ENCODE results near the gene FBXL19. TPM values are rescaled to one million over a fixed set of nuclear protein-coding genes. Genes with fewer than 3 reads are reported as not detected.

The FBXL19 gene
- total and polyA plus RNA-seq, 2 of the 13 experiments (the other 11 are each of a cell fraction or from before 2014, with no cell fraction given), result 6.0 to 13.7 TPM

DNA sequence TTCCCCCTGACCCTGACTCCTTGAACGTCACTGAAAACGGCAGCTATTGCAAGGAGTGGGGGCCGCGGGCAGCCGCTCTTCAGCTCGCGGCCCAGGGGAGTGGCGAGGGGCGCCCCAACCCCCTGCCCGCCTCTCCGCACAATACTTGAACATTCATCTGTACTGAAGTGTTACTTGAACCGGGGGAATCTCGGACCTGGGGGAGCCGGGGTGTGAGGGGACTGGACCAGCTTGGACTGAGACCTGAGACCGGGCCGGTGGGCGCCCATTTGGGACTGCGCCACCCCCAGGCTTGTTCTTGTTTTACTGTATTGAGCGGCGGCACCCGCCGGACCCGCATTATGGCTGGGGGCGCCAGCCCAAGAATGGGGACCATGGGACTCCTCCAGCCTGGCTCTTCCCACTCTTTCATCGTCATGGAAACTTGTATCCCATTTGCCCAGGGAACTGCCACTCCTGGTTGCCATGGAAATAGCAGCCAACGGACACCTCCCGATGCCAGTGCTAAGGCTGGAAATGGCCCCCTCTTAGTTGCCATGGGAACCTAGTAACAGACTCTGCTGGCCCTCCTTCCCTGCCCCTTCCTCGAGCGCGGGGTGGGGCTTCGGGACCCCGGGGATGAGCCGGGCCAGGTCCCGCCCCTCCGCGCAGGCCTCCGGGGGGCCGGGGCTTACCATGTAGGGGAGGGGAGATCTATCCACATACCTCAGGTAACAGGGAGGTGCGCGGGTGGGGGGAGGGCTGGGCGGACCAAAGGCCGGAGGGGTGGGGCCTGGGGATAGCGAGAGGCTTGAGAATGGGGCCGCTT lies 24.7 kb downstream of the FBXL19 start (continued):
- peak; percentile 95 for TF ChIP-seq RFX1 (IDR thresholded peaks at IDR 0.05)
- TF ChIP-seq, protein P1, sequence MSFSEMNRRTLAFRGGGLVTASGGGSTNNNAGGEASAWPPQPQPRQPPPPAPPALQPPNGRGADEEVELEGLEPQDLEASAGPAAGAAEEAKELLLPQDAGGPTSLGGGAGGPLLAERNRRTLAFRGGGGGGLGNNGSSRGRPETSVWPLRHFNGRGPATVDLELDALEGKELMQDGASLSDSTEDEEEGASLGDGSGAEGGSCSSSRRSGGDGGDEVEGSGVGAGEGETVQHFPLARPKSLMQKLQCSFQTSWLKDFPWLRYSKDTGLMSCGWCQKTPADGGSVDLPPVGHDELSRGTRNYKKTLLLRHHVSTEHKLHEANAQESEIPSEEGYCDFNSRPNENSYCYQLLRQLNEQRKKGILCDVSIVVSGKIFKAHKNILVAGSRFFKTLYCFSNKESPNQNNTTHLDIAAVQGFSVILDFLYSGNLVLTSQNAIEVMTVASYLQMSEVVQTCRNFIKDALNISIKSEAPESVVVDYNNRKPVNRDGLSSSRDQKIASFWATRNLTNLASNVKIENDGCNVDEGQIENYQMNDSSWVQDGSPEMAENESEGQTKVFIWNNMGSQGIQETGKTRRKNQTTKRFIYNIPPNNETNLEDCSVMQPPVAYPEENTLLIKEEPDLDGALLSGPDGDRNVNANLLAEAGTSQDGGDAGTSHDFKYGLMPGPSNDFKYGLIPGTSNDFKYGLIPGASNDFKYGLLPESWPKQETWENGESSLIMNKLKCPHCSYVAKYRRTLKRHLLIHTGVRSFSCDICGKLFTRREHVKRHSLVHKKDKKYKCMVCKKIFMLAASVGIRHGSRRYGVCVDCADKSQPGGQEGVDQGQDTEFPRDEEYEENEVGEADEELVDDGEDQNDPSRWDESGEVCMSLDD (CRISPR knock-in tag; IDR thresholded peaks at IDR 0.05; ENCODE audit: borderline replicate concordance), result no peak
- TF ChIP-seq REL (CRISPR knock-in tag; conservative IDR thresholded peaks at IDR 0.05), result 0 out of 2 replicates have a peak, but pooled peaks have one; percentile 21
- TF ChIP-seq, protein P2, sequence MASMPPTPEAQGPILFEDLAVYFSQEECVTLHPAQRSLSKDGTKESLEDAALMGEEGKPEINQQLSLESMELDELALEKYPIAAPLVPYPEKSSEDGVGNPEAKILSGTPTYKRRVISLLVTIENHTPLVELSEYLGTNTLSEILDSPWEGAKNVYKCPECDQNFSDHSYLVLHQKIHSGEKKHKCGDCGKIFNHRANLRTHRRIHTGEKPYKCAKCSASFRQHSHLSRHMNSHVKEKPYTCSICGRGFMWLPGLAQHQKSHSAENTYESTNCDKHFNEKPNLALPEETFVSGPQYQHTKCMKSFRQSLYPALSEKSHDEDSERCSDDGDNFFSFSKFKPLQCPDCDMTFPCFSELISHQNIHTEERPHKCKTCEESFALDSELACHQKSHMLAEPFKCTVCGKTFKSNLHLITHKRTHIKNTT (CRISPR knock-in tag; IDR thresholded peaks at IDR 0.05), result no peak
- TF ChIP-seq, protein P3, sequence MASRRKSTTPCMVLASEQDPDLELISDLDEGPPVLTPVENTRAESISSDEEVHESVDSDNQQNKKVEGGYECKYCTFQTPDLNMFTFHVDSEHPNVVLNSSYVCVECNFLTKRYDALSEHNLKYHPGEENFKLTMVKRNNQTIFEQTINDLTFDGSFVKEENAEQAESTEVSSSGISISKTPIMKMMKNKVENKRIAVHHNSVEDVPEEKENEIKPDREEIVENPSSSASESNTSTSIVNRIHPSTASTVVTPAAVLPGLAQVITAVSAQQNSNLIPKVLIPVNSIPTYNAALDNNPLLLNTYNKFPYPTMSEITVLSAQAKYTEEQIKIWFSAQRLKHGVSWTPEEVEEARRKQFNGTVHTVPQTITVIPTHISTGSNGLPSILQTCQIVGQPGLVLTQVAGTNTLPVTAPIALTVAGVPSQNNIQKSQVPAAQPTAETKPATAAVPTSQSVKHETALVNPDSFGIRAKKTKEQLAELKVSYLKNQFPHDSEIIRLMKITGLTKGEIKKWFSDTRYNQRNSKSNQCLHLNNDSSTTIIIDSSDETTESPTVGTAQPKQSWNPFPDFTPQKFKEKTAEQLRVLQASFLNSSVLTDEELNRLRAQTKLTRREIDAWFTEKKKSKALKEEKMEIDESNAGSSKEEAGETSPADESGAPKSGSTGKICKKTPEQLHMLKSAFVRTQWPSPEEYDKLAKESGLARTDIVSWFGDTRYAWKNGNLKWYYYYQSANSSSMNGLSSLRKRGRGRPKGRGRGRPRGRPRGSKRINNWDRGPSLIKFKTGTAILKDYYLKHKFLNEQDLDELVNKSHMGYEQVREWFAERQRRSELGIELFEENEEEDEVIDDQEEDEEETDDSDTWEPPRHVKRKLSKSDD (CRISPR knock-in tag; IDR thresholded peaks at IDR 0.05; ENCODE audit: low read depth), result peak; percentile 23; the same call in 1 of the 2 replicates
- TF ChIP-seq NCOA2 (CRISPR knock-in tag; IDR thresholded peaks at IDR 0.05), result no peak
- TF ChIP-seq, protein P4, sequence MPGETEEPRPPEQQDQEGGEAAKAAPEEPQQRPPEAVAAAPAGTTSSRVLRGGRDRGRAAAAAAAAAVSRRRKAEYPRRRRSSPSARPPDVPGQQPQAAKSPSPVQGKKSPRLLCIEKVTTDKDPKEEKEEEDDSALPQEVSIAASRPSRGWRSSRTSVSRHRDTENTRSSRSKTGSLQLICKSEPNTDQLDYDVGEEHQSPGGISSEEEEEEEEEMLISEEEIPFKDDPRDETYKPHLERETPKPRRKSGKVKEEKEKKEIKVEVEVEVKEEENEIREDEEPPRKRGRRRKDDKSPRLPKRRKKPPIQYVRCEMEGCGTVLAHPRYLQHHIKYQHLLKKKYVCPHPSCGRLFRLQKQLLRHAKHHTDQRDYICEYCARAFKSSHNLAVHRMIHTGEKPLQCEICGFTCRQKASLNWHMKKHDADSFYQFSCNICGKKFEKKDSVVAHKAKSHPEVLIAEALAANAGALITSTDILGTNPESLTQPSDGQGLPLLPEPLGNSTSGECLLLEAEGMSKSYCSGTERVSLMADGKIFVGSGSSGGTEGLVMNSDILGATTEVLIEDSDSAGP (CRISPR knock-in tag; IDR thresholded peaks at IDR 0.05; ENCODE audit: borderline replicate concordance), result no peak
- TF ChIP-seq, protein P5, sequence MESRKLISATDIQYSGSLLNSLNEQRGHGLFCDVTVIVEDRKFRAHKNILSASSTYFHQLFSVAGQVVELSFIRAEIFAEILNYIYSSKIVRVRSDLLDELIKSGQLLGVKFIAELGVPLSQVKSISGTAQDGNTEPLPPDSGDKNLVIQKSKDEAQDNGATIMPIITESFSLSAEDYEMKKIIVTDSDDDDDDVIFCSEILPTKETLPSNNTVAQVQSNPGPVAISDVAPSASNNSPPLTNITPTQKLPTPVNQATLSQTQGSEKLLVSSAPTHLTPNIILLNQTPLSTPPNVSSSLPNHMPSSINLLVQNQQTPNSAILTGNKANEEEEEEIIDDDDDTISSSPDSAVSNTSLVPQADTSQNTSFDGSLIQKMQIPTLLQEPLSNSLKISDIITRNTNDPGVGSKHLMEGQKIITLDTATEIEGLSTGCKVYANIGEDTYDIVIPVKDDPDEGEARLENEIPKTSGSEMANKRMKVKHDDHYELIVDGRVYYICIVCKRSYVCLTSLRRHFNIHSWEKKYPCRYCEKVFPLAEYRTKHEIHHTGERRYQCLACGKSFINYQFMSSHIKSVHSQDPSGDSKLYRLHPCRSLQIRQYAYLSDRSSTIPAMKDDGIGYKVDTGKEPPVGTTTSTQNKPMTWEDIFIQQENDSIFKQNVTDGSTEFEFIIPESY (CRISPR knock-in tag; IDR thresholded peaks at IDR 0.05), result peak; percentile 67; the same call in 1 of the 2 replicates
- TF ChIP-seq, protein P6, sequence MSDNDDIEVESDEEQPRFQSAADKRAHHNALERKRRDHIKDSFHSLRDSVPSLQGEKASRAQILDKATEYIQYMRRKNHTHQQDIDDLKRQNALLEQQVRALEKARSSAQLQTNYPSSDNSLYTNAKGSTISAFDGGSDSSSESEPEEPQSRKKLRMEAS (IDR thresholded peaks at IDR 0.05), result no peak
- no peak for TF ChIP-seq SAFB2 (CRISPR knock-in tag; IDR thresholded peaks at IDR 0.05; ENCODE audit: borderline replicate concordance, low read depth)
- TF ChIP-seq AGO2 (optimal IDR thresholded peaks at IDR 0.05; ENCODE audit: low read depth, low read length), result peak; percentile 73
- TF ChIP-seq, protein P7, sequence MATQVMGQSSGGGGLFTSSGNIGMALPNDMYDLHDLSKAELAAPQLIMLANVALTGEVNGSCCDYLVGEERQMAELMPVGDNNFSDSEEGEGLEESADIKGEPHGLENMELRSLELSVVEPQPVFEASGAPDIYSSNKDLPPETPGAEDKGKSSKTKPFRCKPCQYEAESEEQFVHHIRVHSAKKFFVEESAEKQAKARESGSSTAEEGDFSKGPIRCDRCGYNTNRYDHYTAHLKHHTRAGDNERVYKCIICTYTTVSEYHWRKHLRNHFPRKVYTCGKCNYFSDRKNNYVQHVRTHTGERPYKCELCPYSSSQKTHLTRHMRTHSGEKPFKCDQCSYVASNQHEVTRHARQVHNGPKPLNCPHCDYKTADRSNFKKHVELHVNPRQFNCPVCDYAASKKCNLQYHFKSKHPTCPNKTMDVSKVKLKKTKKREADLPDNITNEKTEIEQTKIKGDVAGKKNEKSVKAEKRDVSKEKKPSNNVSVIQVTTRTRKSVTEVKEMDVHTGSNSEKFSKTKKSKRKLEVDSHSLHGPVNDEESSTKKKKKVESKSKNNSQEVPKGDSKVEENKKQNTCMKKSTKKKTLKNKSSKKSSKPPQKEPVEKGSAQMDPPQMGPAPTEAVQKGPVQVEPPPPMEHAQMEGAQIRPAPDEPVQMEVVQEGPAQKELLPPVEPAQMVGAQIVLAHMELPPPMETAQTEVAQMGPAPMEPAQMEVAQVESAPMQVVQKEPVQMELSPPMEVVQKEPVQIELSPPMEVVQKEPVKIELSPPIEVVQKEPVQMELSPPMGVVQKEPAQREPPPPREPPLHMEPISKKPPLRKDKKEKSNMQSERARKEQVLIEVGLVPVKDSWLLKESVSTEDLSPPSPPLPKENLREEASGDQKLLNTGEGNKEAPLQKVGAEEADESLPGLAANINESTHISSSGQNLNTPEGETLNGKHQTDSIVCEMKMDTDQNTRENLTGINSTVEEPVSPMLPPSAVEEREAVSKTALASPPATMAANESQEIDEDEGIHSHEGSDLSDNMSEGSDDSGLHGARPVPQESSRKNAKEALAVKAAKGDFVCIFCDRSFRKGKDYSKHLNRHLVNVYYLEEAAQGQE (IDR thresholded peaks at IDR 0.05; ENCODE audit: borderline replicate concordance in 1 of 2, low read depth in 1 of 2, low read length in 2 of 2), result no peak

Data from HepG2 (cell line).